ENCODE data around the gene SSUH2.
"Not testable (repeated sequence)": the region's sequence is repeated elsewhere in the genome, so short reads cannot be mapped to it uniquely, and the experiment has no call there.

Gene SSUH2

GRCh38 chr3:8593021-8593827 is 51.4 kb downstream of the SSUH2 start:
- in situ Hi-C loops (cut with MboI; ENCODE audit: low sequenced_read_pairs, unreplicated experiment), result no loop called here
- TF ChIP-seq, protein P1, sequence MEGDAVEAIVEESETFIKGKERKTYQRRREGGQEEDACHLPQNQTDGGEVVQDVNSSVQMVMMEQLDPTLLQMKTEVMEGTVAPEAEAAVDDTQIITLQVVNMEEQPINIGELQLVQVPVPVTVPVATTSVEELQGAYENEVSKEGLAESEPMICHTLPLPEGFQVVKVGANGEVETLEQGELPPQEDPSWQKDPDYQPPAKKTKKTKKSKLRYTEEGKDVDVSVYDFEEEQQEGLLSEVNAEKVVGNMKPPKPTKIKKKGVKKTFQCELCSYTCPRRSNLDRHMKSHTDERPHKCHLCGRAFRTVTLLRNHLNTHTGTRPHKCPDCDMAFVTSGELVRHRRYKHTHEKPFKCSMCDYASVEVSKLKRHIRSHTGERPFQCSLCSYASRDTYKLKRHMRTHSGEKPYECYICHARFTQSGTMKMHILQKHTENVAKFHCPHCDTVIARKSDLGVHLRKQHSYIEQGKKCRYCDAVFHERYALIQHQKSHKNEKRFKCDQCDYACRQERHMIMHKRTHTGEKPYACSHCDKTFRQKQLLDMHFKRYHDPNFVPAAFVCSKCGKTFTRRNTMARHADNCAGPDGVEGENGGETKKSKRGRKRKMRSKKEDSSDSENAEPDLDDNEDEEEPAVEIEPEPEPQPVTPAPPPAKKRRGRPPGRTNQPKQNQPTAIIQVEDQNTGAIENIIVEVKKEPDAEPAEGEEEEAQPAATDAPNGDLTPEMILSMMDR (IDR thresholded peaks at IDR 0.05; ENCODE audit: borderline replicate concordance, control extremely low read depth, extremely low read depth, insufficient read depth, missing control alignments), result no peak
- DNase-seq (ENCODE audit: low spot score), result no peak

DNA sequence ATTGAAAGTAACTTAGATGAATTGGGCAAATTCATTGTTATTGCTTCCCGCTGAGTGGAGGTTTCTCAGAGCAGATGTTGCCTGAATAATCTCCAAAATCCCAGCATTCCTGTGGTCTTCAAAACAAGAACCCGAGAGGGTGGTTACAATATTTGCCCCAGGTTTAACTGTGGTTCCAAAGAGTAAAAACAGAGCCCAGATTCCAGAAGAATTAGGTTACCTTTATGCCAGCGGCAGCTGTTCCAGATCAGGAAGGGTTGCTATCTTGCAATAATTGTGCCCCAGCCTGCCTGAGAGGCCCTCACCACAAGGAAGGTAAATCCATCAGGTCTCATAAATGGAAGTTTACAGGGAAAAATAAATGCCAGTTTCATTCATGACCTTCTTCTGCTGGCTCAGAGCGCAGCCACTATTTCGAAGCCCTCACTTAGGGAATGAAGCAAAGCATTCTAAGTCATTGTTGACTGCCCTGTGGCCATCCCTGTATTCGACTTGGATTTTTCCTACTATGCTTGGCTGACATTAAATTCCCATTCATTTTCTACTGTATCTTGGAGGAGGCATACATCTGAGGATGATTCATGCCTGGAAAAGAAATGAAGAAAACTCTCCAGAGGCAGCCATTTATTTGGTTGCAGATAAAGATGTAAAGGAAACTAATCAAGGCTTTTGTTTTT is 54.6 kb downstream of the SSUH2 start:
- TF ChIP-seq, protein P1 (IDR thresholded peaks at IDR 0.05; ENCODE audit: borderline replicate concordance, control extremely low read depth, extremely low read depth, insufficient read depth, missing control alignments), result no peak
- DNase-seq (ENCODE audit: low spot score), result no peak
- in situ Hi-C loops (cut with MboI; ENCODE audit: low sequenced_read_pairs, unreplicated experiment), result no loop called here

DNA sequence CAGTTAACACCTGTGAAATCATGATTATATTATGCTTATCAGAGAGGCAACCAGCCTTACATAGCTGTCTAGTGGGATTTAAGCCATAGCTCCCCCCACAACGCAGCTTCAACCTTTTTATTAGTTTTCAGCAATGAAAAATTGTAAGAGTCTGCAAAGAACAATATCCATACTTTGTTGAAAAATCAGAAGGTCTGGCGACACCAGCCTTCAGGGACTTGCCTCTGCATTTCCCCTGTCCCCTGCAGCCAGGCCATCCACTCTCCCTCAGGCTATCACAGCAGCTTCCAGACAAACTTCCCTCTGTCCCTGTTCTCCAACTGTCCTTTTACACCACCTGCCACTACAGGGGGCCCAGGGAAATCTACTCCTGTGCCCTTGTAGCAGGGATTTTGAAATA is 59.9 kb downstream of the SSUH2 start:
- in situ Hi-C loops (cut with MboI; ENCODE audit: low sequenced_read_pairs, unreplicated experiment), result no loop called here
- TF ChIP-seq, protein P1 (IDR thresholded peaks at IDR 0.05; ENCODE audit: borderline replicate concordance, control extremely low read depth, extremely low read depth, insufficient read depth, missing control alignments), result no peak
- no peak for DNase-seq (ENCODE audit: low spot score)

DNA sequence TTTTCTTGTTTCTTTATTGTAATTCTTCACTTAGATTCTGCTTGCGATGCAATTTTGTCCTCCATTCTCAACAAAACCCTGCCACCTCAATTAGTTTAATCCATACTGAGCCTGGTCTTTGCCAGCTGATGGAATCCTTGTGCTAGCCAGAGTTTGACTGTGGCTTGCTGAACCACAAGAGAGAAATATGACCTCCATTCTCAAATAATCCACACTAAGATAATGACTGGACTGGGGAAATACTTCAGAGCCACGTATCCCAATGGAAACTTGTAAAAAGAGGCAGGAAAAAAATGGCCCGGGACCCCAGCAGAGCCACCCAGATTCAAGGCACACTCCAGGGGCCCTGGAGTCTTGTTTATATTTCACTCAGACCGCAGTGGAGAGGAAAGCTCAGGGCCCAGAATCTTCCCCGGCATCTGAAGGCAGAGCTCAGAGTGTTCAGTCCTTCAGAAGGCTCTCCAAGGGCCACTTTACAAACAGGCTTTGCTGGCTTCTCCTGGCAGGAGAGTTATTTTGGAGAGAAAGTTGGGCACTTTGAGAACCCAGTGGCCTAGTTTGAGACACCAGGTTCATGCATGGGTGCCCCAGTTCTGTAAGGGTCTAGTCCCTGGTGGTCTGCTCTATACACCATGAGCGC is 62.7 kb downstream of the SSUH2 start:
- no peak for DNase-seq (ENCODE audit: low spot score)
- in situ Hi-C loops (cut with MboI; ENCODE audit: low sequenced_read_pairs, unreplicated experiment), result no loop called here
- TF ChIP-seq, protein P1 (IDR thresholded peaks at IDR 0.05; ENCODE audit: borderline replicate concordance, control extremely low read depth, extremely low read depth, insufficient read depth, missing control alignments), result no peak

DNA sequence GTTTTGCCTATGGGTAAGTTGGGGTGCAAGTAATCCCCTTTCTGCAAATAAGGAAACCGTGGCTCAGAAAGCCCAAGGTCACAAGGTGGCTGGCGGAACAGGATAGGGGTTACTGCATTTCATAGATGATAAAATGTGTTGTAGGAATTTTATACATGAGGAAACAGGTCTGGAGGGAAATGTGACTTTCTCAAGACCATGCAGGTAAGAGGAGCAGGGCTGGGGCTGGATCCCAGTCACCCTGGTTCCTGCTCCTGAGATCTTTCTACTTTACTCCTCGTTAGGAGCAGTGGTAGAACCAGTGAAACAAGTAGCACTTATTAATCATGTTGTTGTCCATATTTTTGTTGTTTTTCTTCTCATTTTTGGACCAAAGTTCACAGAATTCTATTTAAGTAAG is 63.2 kb downstream of the SSUH2 start:
- in situ Hi-C loops (cut with MboI; ENCODE audit: low sequenced_read_pairs, unreplicated experiment), result no loop called here
- no peak for DNase-seq (ENCODE audit: low spot score)
- TF ChIP-seq, protein P1 (IDR thresholded peaks at IDR 0.05; ENCODE audit: borderline replicate concordance, control extremely low read depth, extremely low read depth, insufficient read depth, missing control alignments), result no peak

- DNase-seq (ENCODE audit: low spot score); in situ Hi-C loops (cut with MboI; ENCODE audit: low sequenced_read_pairs, unreplicated experiment): not testable (repeated sequence)
Measured at GRCh38 chr3:8580434-8580833, 64.2 kb downstream of the SSUH2 start.

DNA sequence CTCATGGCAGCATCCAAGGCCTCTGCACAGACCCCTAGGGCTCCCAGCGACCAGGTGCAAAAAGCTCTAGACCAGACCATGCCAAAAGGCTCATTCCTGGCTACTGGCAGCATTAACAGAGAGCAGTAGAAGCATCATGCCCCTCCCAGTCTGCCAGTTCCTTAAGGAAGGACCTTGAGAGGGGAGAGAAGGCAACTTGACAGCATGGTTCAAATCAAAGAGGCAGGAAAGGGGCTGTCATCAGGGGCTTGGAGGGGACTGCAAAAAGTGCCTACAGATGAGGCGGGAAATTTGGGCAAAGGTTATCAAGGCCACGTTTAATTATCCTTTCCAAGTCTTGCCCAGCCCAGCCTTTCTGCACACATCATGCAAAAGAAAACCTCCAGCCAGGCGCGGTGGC is 64.7 kb downstream of the SSUH2 start:
- TF ChIP-seq, protein P1 (IDR thresholded peaks at IDR 0.05; ENCODE audit: borderline replicate concordance, control extremely low read depth, extremely low read depth, insufficient read depth, missing control alignments), result no peak
- in situ Hi-C loops (cut with MboI; ENCODE audit: low sequenced_read_pairs, unreplicated experiment), result no loop called here
- no peak for DNase-seq (ENCODE audit: low spot score)
